ENCODE data around the gene CITED1.

GRCh38 chrX:72271091-72271788 lies 34.5 kb downstream of the CITED1 start:
- TF ChIP-seq, protein P1, sequence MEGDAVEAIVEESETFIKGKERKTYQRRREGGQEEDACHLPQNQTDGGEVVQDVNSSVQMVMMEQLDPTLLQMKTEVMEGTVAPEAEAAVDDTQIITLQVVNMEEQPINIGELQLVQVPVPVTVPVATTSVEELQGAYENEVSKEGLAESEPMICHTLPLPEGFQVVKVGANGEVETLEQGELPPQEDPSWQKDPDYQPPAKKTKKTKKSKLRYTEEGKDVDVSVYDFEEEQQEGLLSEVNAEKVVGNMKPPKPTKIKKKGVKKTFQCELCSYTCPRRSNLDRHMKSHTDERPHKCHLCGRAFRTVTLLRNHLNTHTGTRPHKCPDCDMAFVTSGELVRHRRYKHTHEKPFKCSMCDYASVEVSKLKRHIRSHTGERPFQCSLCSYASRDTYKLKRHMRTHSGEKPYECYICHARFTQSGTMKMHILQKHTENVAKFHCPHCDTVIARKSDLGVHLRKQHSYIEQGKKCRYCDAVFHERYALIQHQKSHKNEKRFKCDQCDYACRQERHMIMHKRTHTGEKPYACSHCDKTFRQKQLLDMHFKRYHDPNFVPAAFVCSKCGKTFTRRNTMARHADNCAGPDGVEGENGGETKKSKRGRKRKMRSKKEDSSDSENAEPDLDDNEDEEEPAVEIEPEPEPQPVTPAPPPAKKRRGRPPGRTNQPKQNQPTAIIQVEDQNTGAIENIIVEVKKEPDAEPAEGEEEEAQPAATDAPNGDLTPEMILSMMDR (IDR thresholded peaks at IDR 0.05) = no peak
- no peak for TF ChIP-seq POLR2A (IDR thresholded peaks at IDR 0.05)
